Liver (tissue), 9 donors: ENCODE results near the gene WSCD2. TPM values are rescaled to one million over a fixed set of nuclear protein-coding genes. Genes with fewer than 3 reads are reported as not detected.

Experiments
- DNase-seq: peaks from one replicate; pipeline ENCODE4 v3.0.0-alpha.2; 2017; ENCODE audit warnings: low spot score
- H3K27ac ChIP-seq, 2 donors: one replicate each; pipeline ENCODE4 v1.7.0; 2013; ENCODE audit warnings: inconsistent platforms in 2 of 2, low read length in 2 of 2, control low read depth in 1 of 2, low read depth in 1 of 2, mild to moderate bottlenecking in 1 of 2
- H3K27me3 ChIP-seq, 4 donors: one replicate each; pipeline versions ENCODE4 v1.6.1 to v1.7.0; 2013; ENCODE audit warnings: low read length in 3 of 4, inconsistent platforms in 1 of 4, mild to moderate bottlenecking in 1 of 4, moderate library complexity in 1 of 4; ENCODE audit not compliant: control insufficient read depth in 4 of 4, insufficient read depth in 4 of 4
- H3K36me3 ChIP-seq, 4 donors: one replicate each; pipeline versions ENCODE4 v1.6.1 to v1.7.0; 2013; ENCODE audit warnings: low read length in 3 of 4, mild to moderate bottlenecking in 3 of 4, low read depth in 1 of 4, moderate library complexity in 1 of 4; ENCODE audit not compliant: control insufficient read depth in 4 of 4, insufficient read depth in 3 of 4
- H3K4me1 ChIP-seq, 4 donors: one replicate each; pipeline versions ENCODE4 v1.6.1 to v1.7.0; 2013; ENCODE audit warnings: low read length in 3 of 4, mild to moderate bottlenecking in 3 of 4, moderate library complexity in 1 of 4; ENCODE audit not compliant: control insufficient read depth in 4 of 4, insufficient read depth in 4 of 4
- H3K4me3 ChIP-seq, 3 donors: one replicate each; pipeline versions ENCODE4 v1.6.1 to v1.7.0; 2013; ENCODE audit warnings: low read length in 3 of 3, control low read depth in 1 of 3, low read depth in 1 of 3, mild to moderate bottlenecking in 1 of 3
- H3K9ac ChIP-seq, 2 donors: one replicate each; pipeline ENCODE4 v1.7.0; 2013; ENCODE audit warnings: low read length in 2 of 2, mild to moderate bottlenecking in 2 of 2, moderate library complexity in 2 of 2, control low read depth in 1 of 2, low read depth in 1 of 2
- H3K9me3 ChIP-seq, 4 donors: one replicate each; pipeline versions ENCODE4 v1.6.1 to v1.7.0; 2013; ENCODE audit warnings: low read length in 3 of 4; ENCODE audit not compliant: control insufficient read depth in 4 of 4
- ATF3 ChIP-seq: IDR thresholded peaks from 2 replicates; pipeline ENCODE4 v1.6.1; 2016; ENCODE audit warnings: antibody characterized with exemption
- CTCF ChIP-seq: fragments of 150-350 bp; IDR thresholded peaks from 2 replicates; pipeline ENCODE4 v1.5.1; 2017; ENCODE audit warnings: improper control_type of control experiment, low read depth, low read length; ENCODE audit not compliant: missing input control
- EGR1 ChIP-seq, 2 donors: IDR thresholded peaks; 2 replicates each; pipeline ENCODE4 v1.6.1; 2016 to 2018; ENCODE audit warnings: antibody characterized with exemption in 2 of 2, low read depth in 2 of 2
- FOXA1 ChIP-seq: IDR thresholded peaks from 2 replicates; pipeline ENCODE4 v1.6.1; 2016; ENCODE audit warnings: antibody characterized with exemption
- FOXA2 ChIP-seq: IDR thresholded peaks from 2 replicates; pipeline ENCODE4 v1.6.1; 2016; ENCODE audit warnings: antibody characterized with exemption
- GABPA ChIP-seq, 2 donors: IDR thresholded peaks in 1 of 2; conservative IDR thresholded peaks in 1 of 2; 2 replicates each; pipeline ENCODE4 v1.6.1; 2016; ENCODE audit warnings: antibody characterized with exemption in 2 of 2, mild to moderate bottlenecking in 1 of 2, moderate library complexity in 1 of 2
- HNF4A ChIP-seq, 2 donors: conservative IDR thresholded peaks; 2 replicates each; pipeline ENCODE4 v1.6.1; 2016; ENCODE audit warnings: antibody characterized with exemption in 2 of 2, mild to moderate bottlenecking in 2 of 2
- HNF4G ChIP-seq: IDR thresholded peaks from 2 replicates; pipeline ENCODE4 v1.6.1; 2016; ENCODE audit warnings: antibody characterized with exemption
- JUND ChIP-seq, 2 donors: IDR thresholded peaks; 2 replicates each; pipeline ENCODE4 v1.6.1; 2016; ENCODE audit warnings: antibody characterized with exemption in 2 of 2
- MAX ChIP-seq: IDR thresholded peaks from 2 replicates; pipeline ENCODE4 v1.6.1; 2016; ENCODE audit warnings: antibody characterized with exemption
- NR2F2 ChIP-seq: IDR thresholded peaks from 2 replicates; pipeline ENCODE4 v1.6.1; 2016; ENCODE audit warnings: antibody characterized with exemption
- RAD21 ChIP-seq, 2 donors: IDR thresholded peaks; 2 replicates each; pipeline ENCODE4 v1.6.1; 2016; ENCODE audit warnings: antibody characterized with exemption in 2 of 2, mild to moderate bottlenecking in 2 of 2
- REST ChIP-seq: IDR thresholded peaks from 2 replicates; pipeline ENCODE4 v1.6.1; 2016; ENCODE audit warnings: antibody characterized with exemption, mild to moderate bottlenecking
- RXRA ChIP-seq, 2 donors: IDR thresholded peaks; 2 replicates each; pipeline ENCODE4 v1.6.1; 2017 to 2018; ENCODE audit warnings: antibody characterized with exemption in 2 of 2, mild to moderate bottlenecking in 1 of 2
- SP1 ChIP-seq: IDR thresholded peaks from 2 replicates; pipeline ENCODE4 v1.6.1; 2018; ENCODE audit warnings: antibody characterized with exemption, mild to moderate bottlenecking
- TAF1 ChIP-seq: conservative IDR thresholded peaks from 2 replicates; pipeline ENCODE4 v1.6.1; 2016; ENCODE audit warnings: antibody characterized with exemption, mild to moderate bottlenecking
- YY1 ChIP-seq: IDR thresholded peaks from 2 replicates; pipeline ENCODE4 v1.6.1; 2016; ENCODE audit warnings: antibody characterized with exemption, mild to moderate bottlenecking
- ZBTB33 ChIP-seq: IDR thresholded peaks from 2 replicates; pipeline ENCODE4 v1.6.1; 2016; ENCODE audit warnings: antibody characterized with exemption
- WGBS: extraction: QIAGEN DNeasy Blood & Tissue Kit; methylation state at CpG from one replicate; pipeline ENCODE4 v1.1.7; 2013; 5-methylcytosine and 5-hydroxymethylcytosine counted together
- polyA plus RNA-seq, 2 donors: library from polyadenylated mRNA; stranded (reverse) in 1 of 2; unstranded in 1 of 2; fragments of 200-250 nt in 1 of 2; fragments of >200 nt in 1 of 2; fragmentation: Nextera tagmentation in 1 of 2; extraction: Ambion mirVana in 1 of 2; gene quantifications; one replicate each; pipeline versions ENCODE4 v1.2.1 to v1.2.3, GENCODE V29; 2013 to 2015
- total RNA-seq, 2 donors: library from RNA; depleted of rRNA; stranded (reverse); fragments of >200 nt; gene quantifications; one replicate each; pipeline ENCODE4 v1.2.3, GENCODE V29; 2014
- donor health status: healthy.
- donor health status: healthy.
- donor health status: healthy.
- donor health status: healthy.
- donor health status: healthy.

Gene WSCD2
- total and polyA plus RNA-seq, 4 donors: under 0.01 to 0.09 (median 0.05) TPM; not detected in 1

- no peak overlapping the region for H3K9ac ChIP-seq
- DNase-seq: no peak
- peaks cover 0 to 3% (median 1%) of the 10 kb centered on the region in 4 donors for H3K27me3 ChIP-seq
- no peak overlapping the region for H3K27ac ChIP-seq
- WGBS: 90% methylated on average over 3 of the region's 3 CpGs
- no peaks in the 10 kb centered on the region for H3K4me1 ChIP-seq
- no peak overlapping the region for H3K4me3 ChIP-seq
- no peaks in the 10 kb centered on the region for H3K36me3 ChIP-seq
- TF ChIP-seq MAX (no peak), NR2F2 (no peak), RAD21 (IDR thresholded peaks at IDR 0.05) (no peak), REST (no peak), HNF4G (no peak), HNF4A (conservative IDR thresholded peaks at IDR 0.05) (no peak), JUND (IDR thresholded peaks at IDR 0.05) (no peak), GABPA (IDR thresholded peaks at IDR 0.05 in 1 of 2, conservative IDR thresholded peaks at IDR 0.05 in 1 of 2) (no peak), YY1 (no peak), ATF3 (no peak), RXRA (IDR thresholded peaks at IDR 0.05) (no peak), TAF1 (no peak), SP1 (no peak), EGR1 (IDR thresholded peaks at IDR 0.05; ENCODE audit: low read depth in 2 of 2) (no peak), FOXA1 (no peak), FOXA2 (no peak), CTCF (no peak), ZBTB33 (no peak)
- H3K9me3 ChIP-seq: no peaks in the 10 kb centered on the region
Observed at GRCh38 chr12:108177131-108177530, 48.0 kb downstream of the WSCD2 start.
